ENCODE measurements around the gene ATG7. TPM values are rescaled to one million over a fixed set of nuclear protein-coding genes. Genes with fewer than 3 reads are reported as not detected.

Gene ATG7
- total RNA-seq, 1 experiment from 2014 or later: 29.3 TPM

DNA sequence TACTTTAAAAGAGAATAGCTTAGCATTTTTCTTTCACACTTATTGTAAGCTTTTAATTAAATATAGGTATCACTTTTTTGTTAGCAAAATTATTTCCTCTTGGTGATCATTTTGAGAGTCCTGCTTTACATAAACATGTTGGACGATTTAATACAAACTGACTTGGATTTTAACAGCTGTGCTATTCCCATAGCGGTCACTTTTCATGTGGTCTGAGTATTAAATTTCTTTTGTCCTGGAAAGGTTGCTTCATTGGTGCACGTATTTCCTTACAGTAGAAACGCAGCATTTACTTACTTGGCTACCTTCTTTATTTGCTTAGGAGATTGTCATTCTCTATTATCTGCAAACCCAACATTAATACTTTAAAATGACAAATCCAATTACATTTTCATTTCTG lies 109.4 kb downstream of the ATG7 start:
- H3K27ac ChIP-seq (ENCODE audit: low read depth, low read length): no peak overlapping the region
- RAD21 ChIA-PET (ENCODE audit: low non-redundant PET in 1 of 2, low total read pairs in 2 of 2, uncharacterized antibody in 2 of 2, unreplicated experiment in 2 of 2): no interaction called here

More for the DNA sequence above, 109.4 kb downstream of the ATG7 start:
- Histone ChIP-seq H3K4me3 (replicated peaks in 1 of 2; ENCODE audit: low read depth in 1 of 2, low read length in 2 of 2) (no peak overlapping the region), H3K9ac (ENCODE audit: low read length) (no peak overlapping the region), H4K20me1 (ENCODE audit: insufficient read depth) (no peaks in the 10 kb centered on the region), H2AFZ (ENCODE audit: low read depth, low read length, poor library complexity, severe bottlenecking) (no peak overlapping the region), H3K9me3 (ENCODE audit: control insufficient read depth in 1 of 2, insufficient read depth in 1 of 2, low read depth in 1 of 2, low read length in 2 of 2) (no peaks in the 10 kb centered on the region), H3K36me3 (ENCODE audit: control insufficient read depth in 1 of 2, insufficient read depth in 2 of 2, low read length in 2 of 2) (no peaks in the 10 kb centered on the region), H3K27me3 (ENCODE audit: insufficient read depth, low read length) (no peaks in the 10 kb centered on the region), H3K4me2 (ENCODE audit: low read length) (no peak overlapping the region), H3K9me2 (ENCODE audit: insufficient read depth) (no peaks in the 10 kb centered on the region), H3K4me1 (ENCODE audit: control insufficient read depth in 1 of 2, insufficient read depth in 2 of 2, low read length in 2 of 2) (no peaks in the 10 kb centered on the region), H3K79me2 (ENCODE audit: insufficient read depth, low read length) (no peaks in the 10 kb centered on the region)
- BruUV-seq (replicated peaks): no TSS peak
- ChIA-PET CTCF (interaction anchor here (0.6 to 1.9 kb wide), 5 partner anchors 144 to 270 kb away, joined by 3 to 5 read pairs (median 4); no protein-coding TSS in a partner anchor), POLR2A (no interaction called here)
- ATAC-seq (no peak), DNase-seq (ENCODE audit: low read depth, low spot score) (no peak)
- TF ChIP-seq YY1 (IDR thresholded peaks at IDR 0.05; ENCODE audit: extremely low read depth, insufficient replicate concordance, low read depth, low read length) (no peak), REST (IDR thresholded peaks at IDR 0.05; ENCODE audit: low read depth) (no peak), ZBTB33 (IDR thresholded peaks at IDR 0.05; ENCODE audit: extremely low read depth, insufficient replicate concordance, low read length) (no peak), SIN3A (IDR thresholded peaks at IDR 0.05; ENCODE audit: low read depth) (no peak), TCF7L2 (IDR thresholded peaks at IDR 0.05; ENCODE audit: borderline replicate concordance, extremely low read depth, insufficient read depth, insufficient read length) (no peak), EGR1 (IDR thresholded peaks at IDR 0.05; ENCODE audit: low read depth) (no peak), EZH2 (IDR thresholded peaks at IDR 0.05) (no peak), ZNF274 (IDR thresholded peaks at IDR 0.05; ENCODE audit: low read depth, low read length) (no peak), MAX (IDR thresholded peaks at IDR 0.05) (no peak)
- intact Hi-C loops (cut with micrococcal nuclease): no loop called here

All from HCT116 (cell line).